GM12878 (cell line): ENCODE data around the gene GPN2. TPM values are rescaled to one million over a fixed set of nuclear protein-coding genes. Genes with fewer than 3 reads are reported as not detected.

Experiments used
- CBFB ChIP-seq: IDR thresholded peaks from 2 replicates; pipeline ENCODE4 v1.6.1; 2016; ENCODE audit warnings: antibody characterized with exemption, low read depth
- CHD1 ChIP-seq: IDR thresholded peaks from 2 replicates; pipeline ENCODE4 v1.6.1; 2012; ENCODE audit warnings: low read depth, low read length, improper control_type of control experiment
- CHD2 ChIP-seq: IDR thresholded peaks from 2 replicates; pipeline ENCODE4 v1.6.1; 2011; ENCODE audit warnings: low read depth, low read length, improper control_type of control experiment, borderline replicate concordance
- ESRRA ChIP-seq: IDR thresholded peaks from 2 replicates; pipeline ENCODE4 v1.6.1; 2012; ENCODE audit warnings: mild to moderate bottlenecking, low read length, improper control_type of control experiment
- HDGF ChIP-seq: fragments of 450-650 bp; IDR thresholded peaks from 2 replicates; pipeline ENCODE4 v1.6.1; 2016; ENCODE audit warnings: antibody characterized with exemption
- IKZF1 ChIP-seq: fragments of 450-650 bp; conservative IDR thresholded peaks from 2 replicates; pipeline ENCODE4 v1.6.1; 2017; ENCODE audit warnings: antibody characterized with exemption, mild to moderate bottlenecking
- IKZF2 ChIP-seq, 2 experiments: fragments of 450-650 bp; IDR thresholded peaks; 2 replicates each; pipeline ENCODE4 v1.6.1; 2017; ENCODE audit warnings: mild to moderate bottlenecking in 2 of 2, moderate library complexity in 2 of 2
- KAT2A ChIP-seq: conservative IDR thresholded peaks from 2 replicates; pipeline ENCODE4 v1.6.1; 2011; ENCODE audit warnings: low read depth, low read length; ENCODE audit not compliant: control insufficient read depth
- NFXL1 ChIP-seq: fragments of 450-650 bp; IDR thresholded peaks from 2 replicates; pipeline ENCODE4 v1.6.1; 2017; ENCODE audit warnings: antibody characterized with exemption, mild to moderate bottlenecking, borderline replicate concordance
- POLR2A ChIP-seq: IDR thresholded peaks from 2 replicates; pipeline ENCODE4 v1.6.1; 2011; ENCODE audit warnings: low read depth, mild to moderate bottlenecking, low read length
- POLR2AphosphoS5 ChIP-seq: IDR thresholded peaks from 2 replicates; pipeline ENCODE4 v1.6.1; 2011; ENCODE audit warnings: mild to moderate bottlenecking, low read length, inconsistent platforms
- RAD21 ChIP-seq: IDR thresholded peaks from 2 replicates; pipeline ENCODE4 v1.6.1; 2011; ENCODE audit warnings: mild to moderate bottlenecking, low read depth, low read length, moderate library complexity; ENCODE audit not compliant: insufficient read depth
- RFX5 ChIP-seq: IDR thresholded peaks from 2 replicates; pipeline ENCODE4 v1.6.1; 2011; ENCODE audit warnings: low read depth, low read length, improper control_type of control experiment
- SIX5 ChIP-seq: IDR thresholded peaks from 2 replicates; pipeline ENCODE4 v1.6.1; 2011; ENCODE audit warnings: mild to moderate bottlenecking, low read depth, low read length, moderate library complexity; ENCODE audit not compliant: severe bottlenecking
- SMAD1 ChIP-seq: fragments of 450-650 bp; IDR thresholded peaks from 2 replicates; pipeline ENCODE4 v1.6.1; 2018; ENCODE audit warnings: mild to moderate bottlenecking, low read depth; ENCODE audit not compliant: partially characterized antibody
- SMC3 ChIP-seq: IDR thresholded peaks from 2 replicates; pipeline ENCODE4 v1.6.1; 2011; ENCODE audit warnings: low read length, improper control_type of control experiment, borderline replicate concordance
- TCF12 ChIP-seq: IDR thresholded peaks from 2 replicates; pipeline ENCODE4 v1.6.1; 2011; ENCODE audit warnings: low read depth, mild to moderate bottlenecking, low read length
- YY1 ChIP-seq: IDR thresholded peaks from 2 replicates; pipeline ENCODE4 v1.6.1; 2011; ENCODE audit warnings: low read depth, mild to moderate bottlenecking, low read length
- ZNF384 ChIP-seq: IDR thresholded peaks from 2 replicates; pipeline ENCODE4 v1.6.1; 2012; ENCODE audit warnings: low read depth, mild to moderate bottlenecking, low read length, improper control_type of control experiment, borderline replicate concordance
- ZZZ3 ChIP-seq: IDR thresholded peaks from 2 replicates; pipeline ENCODE4 v1.6.1; 2011; ENCODE audit warnings: low read depth; ENCODE audit not compliant: control insufficient read depth, insufficient read length
- polyA plus RNA-seq, 11 experiments: library from polyadenylated mRNA; depleted of rRNA in 4 of 11; unstranded in 6 of 11; stranded (reverse) in 5 of 11; fragments of >200 nt; fragmentation: Nextera tagmentation in 4 of 11; fragmentation: Illumina TruSeq in 1 of 11; extraction: Ambion mirVana in 4 of 11; extraction: Trizol in 1 of 11; gene quantifications; 1 replicate in 1 of 11; 2 replicates in 10 of 11; pipeline versions ENCODE4 v1.2.1 to v1.2.3, GENCODE V29; 2011 to 2016; ENCODE audit warnings: inconsistent platforms in 2 of 11, missing spikeins in 2 of 11, low read depth in 1 of 11
- total RNA-seq, 4 experiments: library from RNA; depleted of rRNA in 3 of 4; stranded (reverse); fragments of >200 nt in 3 of 4; fragmentation: Illumina TruSeq in 1 of 4; extraction: Trizol in 1 of 4; gene quantifications; 2 replicates each; pipeline versions ENCODE4 v1.2.1 to v1.2.3, GENCODE V29; 2013 to 2021
- TF ChIP-seq, protein P1 (sequence below): fragments of 150-350 bp; IDR thresholded peaks from 2 replicates; pipeline ENCODE4 v1.6.1; 2014; ENCODE audit warnings: mild to moderate bottlenecking, low read depth, low read length

The GPN2 gene
- total and polyA plus RNA-seq, 10 of the 15 experiments (the other 5 are each of a cell fraction or from before 2014, with no cell fraction given): 8.3 to 61.4 (median 23.3) TPM

DNA sequence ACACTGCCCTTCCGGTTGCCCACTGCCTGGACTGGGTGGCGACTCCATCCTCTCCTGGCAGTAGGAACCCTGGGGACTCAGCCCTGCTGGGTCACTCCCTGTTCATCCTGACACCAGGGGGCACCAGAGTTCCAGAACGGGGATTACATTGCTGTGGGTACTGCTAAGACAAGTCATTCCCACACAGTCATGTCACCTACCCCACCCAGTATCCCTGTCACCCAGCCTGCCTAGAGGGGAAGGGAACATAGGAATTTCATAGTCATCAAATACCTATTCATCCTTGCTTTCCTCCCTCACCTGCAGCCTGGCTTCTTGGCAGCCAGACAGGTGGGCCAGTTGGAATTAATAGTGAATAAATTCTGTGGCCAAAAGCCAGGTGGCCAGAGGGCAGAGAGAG lies 36.9 kb downstream of the GPN2 start (continued):
- no peak for TF ChIP-seq NFXL1
- no peak for TF ChIP-seq KAT2A
- TF ChIP-seq IKZF1: 0 out of 2 replicates have a peak, but pooled peaks have one; percentile 11
- TF ChIP-seq, protein P1, sequence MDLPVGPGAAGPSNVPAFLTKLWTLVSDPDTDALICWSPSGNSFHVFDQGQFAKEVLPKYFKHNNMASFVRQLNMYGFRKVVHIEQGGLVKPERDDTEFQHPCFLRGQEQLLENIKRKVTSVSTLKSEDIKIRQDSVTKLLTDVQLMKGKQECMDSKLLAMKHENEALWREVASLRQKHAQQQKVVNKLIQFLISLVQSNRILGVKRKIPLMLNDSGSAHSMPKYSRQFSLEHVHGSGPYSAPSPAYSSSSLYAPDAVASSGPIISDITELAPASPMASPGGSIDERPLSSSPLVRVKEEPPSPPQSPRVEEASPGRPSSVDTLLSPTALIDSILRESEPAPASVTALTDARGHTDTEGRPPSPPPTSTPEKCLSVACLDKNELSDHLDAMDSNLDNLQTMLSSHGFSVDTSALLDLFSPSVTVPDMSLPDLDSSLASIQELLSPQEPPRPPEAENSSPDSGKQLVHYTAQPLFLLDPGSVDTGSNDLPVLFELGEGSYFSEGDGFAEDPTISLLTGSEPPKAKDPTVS: no peak
- 0 out of 2 replicates have a peak, but pooled peaks have one; percentile 24 for TF ChIP-seq POLR2AphosphoS5
- 0 out of 2 replicates have a peak, but pooled peaks have one; percentile 24 for TF ChIP-seq POLR2A
- TF ChIP-seq TCF12: no peak
- no peak for TF ChIP-seq ZZZ3
- no peak for TF ChIP-seq SIX5
- TF ChIP-seq SMC3: peak; percentile 86
- TF ChIP-seq ZNF384: no peak
- no peak for TF ChIP-seq SMAD1
- TF ChIP-seq IKZF2 (IDR thresholded peaks at IDR 0.05): no peak
- no peak for TF ChIP-seq ESRRA
- TF ChIP-seq CBFB: no peak
- no peak for TF ChIP-seq CHD1
- TF ChIP-seq RFX5: no peak
- TF ChIP-seq RAD21: peak; percentile 75
- TF ChIP-seq CHD2: no peak
- TF ChIP-seq HDGF: no peak
- TF ChIP-seq YY1: peak; percentile 39; the same call in 1 of the 2 replicates
